ENCODE data around the gene EIF6. TPM values are rescaled to one million over a fixed set of nuclear protein-coding genes. Genes with fewer than 3 reads are reported as not detected.

Gene EIF6
- total RNA-seq, 1 donor from 2014 or later: 271 TPM

DNA sequence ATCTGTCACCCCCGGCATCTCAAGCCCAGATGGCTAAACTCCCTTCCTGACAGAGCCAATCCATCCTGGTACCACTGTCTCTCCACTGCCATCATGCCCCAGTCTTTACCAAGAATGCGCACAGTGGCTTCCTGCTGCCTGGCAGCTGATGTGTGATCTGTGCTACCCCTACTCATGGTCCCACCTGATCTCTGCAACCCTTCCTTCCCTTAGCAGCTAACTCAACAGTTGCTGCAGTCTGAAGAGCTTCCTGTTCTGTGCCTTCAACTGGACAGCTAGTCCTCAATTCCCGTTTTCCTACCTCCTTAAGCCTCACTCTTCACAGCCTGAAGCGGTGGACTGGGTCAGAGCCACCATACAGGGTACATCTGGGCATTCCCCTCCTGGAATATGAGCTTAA lies 15.2 kb upstream of the EIF6 start:
- no peaks in the 10 kb centered on the region for H4K20me1 ChIP-seq (ENCODE audit: insufficient read depth, low read length)
- DNase-seq (ENCODE audit: low read depth) (no peak), FAIRE-seq (no peak)
- no peak overlapping the region for H3K4me3 ChIP-seq (ENCODE audit: insufficient read depth, low read depth, low read length)
- TF ChIP-seq EZH2 (IDR thresholded peaks at IDR 0.05; ENCODE audit: insufficient read depth, low read length): no peak
- TF ChIP-seq, protein P1, sequence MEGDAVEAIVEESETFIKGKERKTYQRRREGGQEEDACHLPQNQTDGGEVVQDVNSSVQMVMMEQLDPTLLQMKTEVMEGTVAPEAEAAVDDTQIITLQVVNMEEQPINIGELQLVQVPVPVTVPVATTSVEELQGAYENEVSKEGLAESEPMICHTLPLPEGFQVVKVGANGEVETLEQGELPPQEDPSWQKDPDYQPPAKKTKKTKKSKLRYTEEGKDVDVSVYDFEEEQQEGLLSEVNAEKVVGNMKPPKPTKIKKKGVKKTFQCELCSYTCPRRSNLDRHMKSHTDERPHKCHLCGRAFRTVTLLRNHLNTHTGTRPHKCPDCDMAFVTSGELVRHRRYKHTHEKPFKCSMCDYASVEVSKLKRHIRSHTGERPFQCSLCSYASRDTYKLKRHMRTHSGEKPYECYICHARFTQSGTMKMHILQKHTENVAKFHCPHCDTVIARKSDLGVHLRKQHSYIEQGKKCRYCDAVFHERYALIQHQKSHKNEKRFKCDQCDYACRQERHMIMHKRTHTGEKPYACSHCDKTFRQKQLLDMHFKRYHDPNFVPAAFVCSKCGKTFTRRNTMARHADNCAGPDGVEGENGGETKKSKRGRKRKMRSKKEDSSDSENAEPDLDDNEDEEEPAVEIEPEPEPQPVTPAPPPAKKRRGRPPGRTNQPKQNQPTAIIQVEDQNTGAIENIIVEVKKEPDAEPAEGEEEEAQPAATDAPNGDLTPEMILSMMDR (IDR thresholded peaks at IDR 0.05; ENCODE audit: insufficient read depth, low read depth, low read length): no peak
- H2AFZ ChIP-seq (ENCODE audit: low read depth, low read length): no peak overlapping the region
- peaks cover 44% of the 10 kb centered on the region for H3K4me1 ChIP-seq (ENCODE audit: insufficient read depth, low read length)
- H3K36me3 Mint-ChIP-seq (ENCODE audit: low read depth, unreplicated experiment): no peaks in the 10 kb centered on the region
- H3K9ac ChIP-seq (ENCODE audit: low read length): no peak overlapping the region
- no peak overlapping the region for H3K27ac ChIP-seq (ENCODE audit: low read depth, low read length)
- H3K79me2 ChIP-seq (ENCODE audit: insufficient read depth, low read length): no peaks in the 10 kb centered on the region
- no peak overlapping the region for H3K27ac Mint-ChIP-seq (ENCODE audit: unreplicated experiment)
- H3K4me2 ChIP-seq (ENCODE audit: low read length): no peak overlapping the region
- H3K36me3 ChIP-seq (ENCODE audit: insufficient read depth, low read length): no peaks in the 10 kb centered on the region
- H3K9me3 Mint-ChIP-seq (ENCODE audit: unreplicated experiment): no peaks in the 10 kb centered on the region
- no peak overlapping the region for H3K4me3 Mint-ChIP-seq (ENCODE audit: unreplicated experiment)
- no peaks in the 10 kb centered on the region for H3K9me3 ChIP-seq (ENCODE audit: insufficient read depth, low read depth, low read length)
- peaks cover 3% of the 10 kb centered on the region for H3K27me3 Mint-ChIP-seq (ENCODE audit: low read depth, unreplicated experiment)
- no peaks in the 10 kb centered on the region for H3K27me3 ChIP-seq (ENCODE audit: insufficient read depth, low read length)
- peaks cover 31% of the 10 kb centered on the region for H3K4me1 Mint-ChIP-seq (ENCODE audit: low read depth, unreplicated experiment)

DNA sequence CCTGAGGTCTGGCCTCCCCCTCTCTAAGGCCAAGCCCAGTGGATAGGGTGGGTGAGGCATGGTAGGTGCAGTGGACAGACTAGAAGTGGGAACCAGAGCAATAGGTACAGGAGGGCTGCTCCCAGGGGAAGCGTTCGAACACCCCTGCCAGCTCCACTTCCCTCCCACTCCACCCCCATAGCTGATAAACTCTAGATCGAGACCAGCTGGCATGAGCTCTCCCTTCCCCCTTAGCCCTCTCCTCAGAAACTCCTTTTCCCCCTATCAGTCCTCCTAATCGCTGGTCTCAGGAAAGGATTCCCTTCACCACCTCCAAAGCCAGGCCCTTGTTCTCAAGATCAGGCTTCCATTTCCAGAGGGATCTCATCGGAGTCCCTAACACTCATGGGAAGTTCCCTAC lies 13.7 kb upstream of the EIF6 start:
- Histone ChIP-seq H3K36me3 (ENCODE audit: insufficient read depth, low read length) (no peaks in the 10 kb centered on the region), H2AFZ (ENCODE audit: low read depth, low read length) (no peak overlapping the region), H3K4me1 (ENCODE audit: insufficient read depth, low read length) (peaks cover 28% of the 10 kb centered on the region), H3K4me3 (ENCODE audit: insufficient read depth, low read depth, low read length) (no peak overlapping the region), H3K9me3 (ENCODE audit: insufficient read depth, low read depth, low read length) (no peaks in the 10 kb centered on the region), H3K27ac (ENCODE audit: low read depth, low read length) (no peak overlapping the region), H4K20me1 (ENCODE audit: insufficient read depth, low read length) (no peaks in the 10 kb centered on the region), H3K9ac (ENCODE audit: low read length) (no peak overlapping the region), H3K27me3 (ENCODE audit: insufficient read depth, low read length) (no peaks in the 10 kb centered on the region), H3K79me2 (ENCODE audit: insufficient read depth, low read length) (no peaks in the 10 kb centered on the region), H3K4me2 (ENCODE audit: low read length) (no peak overlapping the region)
- Mint-ChIP-seq H3K9me3 (ENCODE audit: unreplicated experiment) (no peaks in the 10 kb centered on the region), H3K36me3 (ENCODE audit: low read depth, unreplicated experiment) (no peaks in the 10 kb centered on the region), H3K27ac (ENCODE audit: unreplicated experiment) (no peak overlapping the region), H3K27me3 (ENCODE audit: low read depth, unreplicated experiment) (peaks cover 7% of the 10 kb centered on the region), H3K4me1 (ENCODE audit: low read depth, unreplicated experiment) (peaks cover 18% of the 10 kb centered on the region), H3K4me3 (ENCODE audit: unreplicated experiment) (no peak overlapping the region)
- no peak for DNase-seq (ENCODE audit: low read depth)
- FAIRE-seq: no peak
- TF ChIP-seq, protein P1 (IDR thresholded peaks at IDR 0.05; ENCODE audit: insufficient read depth, low read depth, low read length): no peak
- TF ChIP-seq EZH2 (IDR thresholded peaks at IDR 0.05; ENCODE audit: insufficient read depth, low read length): no peak

DNA sequence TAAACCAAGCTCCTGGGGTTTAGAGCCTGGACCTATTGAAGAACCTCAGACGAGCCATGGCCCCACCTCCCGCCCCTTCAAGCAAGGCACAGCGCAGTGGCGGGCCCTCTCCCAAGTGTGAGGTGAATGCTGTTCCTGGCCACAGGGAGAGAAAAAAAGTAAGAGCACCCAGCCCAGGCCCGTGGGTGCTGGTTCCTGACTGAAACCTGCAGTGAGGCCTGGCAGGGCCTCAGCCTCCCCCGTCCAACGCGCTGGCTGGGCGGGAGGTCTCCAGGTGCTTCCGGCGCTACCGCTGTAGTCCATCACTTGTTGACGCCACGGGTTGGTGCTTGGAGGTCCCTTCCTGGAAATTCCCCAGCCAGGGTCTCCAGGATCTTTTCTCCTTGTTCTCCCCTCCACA lies 13.2 kb upstream of the EIF6 start:
- no peak for DNase-seq (ENCODE audit: low read depth)
- Mint-ChIP-seq H3K27me3 (ENCODE audit: low read depth, unreplicated experiment) (peaks cover 8% of the 10 kb centered on the region), H3K27ac (ENCODE audit: unreplicated experiment) (no peak overlapping the region), H3K9me3 (ENCODE audit: unreplicated experiment) (no peaks in the 10 kb centered on the region), H3K4me1 (ENCODE audit: low read depth, unreplicated experiment) (peaks cover 14% of the 10 kb centered on the region), H3K4me3 (ENCODE audit: unreplicated experiment) (no peak overlapping the region), H3K36me3 (ENCODE audit: low read depth, unreplicated experiment) (no peaks in the 10 kb centered on the region)
- peaks cover 23% of the 10 kb centered on the region for H3K4me1 ChIP-seq (ENCODE audit: insufficient read depth, low read length)
- H3K9ac ChIP-seq (ENCODE audit: low read length): no peak overlapping the region
- H3K27ac ChIP-seq (ENCODE audit: low read depth, low read length): no peak overlapping the region
- H3K9me3 ChIP-seq (ENCODE audit: insufficient read depth, low read depth, low read length): no peaks in the 10 kb centered on the region
- H3K4me3 ChIP-seq (ENCODE audit: insufficient read depth, low read depth, low read length): no peak overlapping the region
- no peaks in the 10 kb centered on the region for H3K27me3 ChIP-seq (ENCODE audit: insufficient read depth, low read length)
- H3K4me2 ChIP-seq (ENCODE audit: low read length): no peak overlapping the region
- H3K79me2 ChIP-seq (ENCODE audit: insufficient read depth, low read length): no peaks in the 10 kb centered on the region
- TF ChIP-seq, protein P1 (IDR thresholded peaks at IDR 0.05; ENCODE audit: insufficient read depth, low read depth, low read length): no peak
- TF ChIP-seq EZH2 (IDR thresholded peaks at IDR 0.05; ENCODE audit: insufficient read depth, low read length): no peak
- no peaks in the 10 kb centered on the region for H3K36me3 ChIP-seq (ENCODE audit: insufficient read depth, low read length)
- no peak overlapping the region for H2AFZ ChIP-seq (ENCODE audit: low read depth, low read length)
- no peaks in the 10 kb centered on the region for H4K20me1 ChIP-seq (ENCODE audit: insufficient read depth, low read length)
- FAIRE-seq: no peak
